Activated CD4-positive, alpha-beta memory T cell treated with anti-CD3 and anti-CD28 coated beads, Interleukin-2, amount 10 ng/mL, durations not matched to agents 7 days and 5 days (primary cell): ENCODE measurements around the gene LDLRAD4. TPM values are rescaled to one million over a fixed set of nuclear protein-coding genes. Genes with fewer than 3 reads are reported as not detected.

Experiments
- CTCF ChIA-PET: fragments of 350-600 bp; sonication (Branson Sonifier 250); formaldehyde crosslinking; loops from one replicate; lab custom pipeline; 2021; ENCODE audit warnings: antibody characterized with exemption, inconsistent platforms; lab: Charles Lee
- POLR2A ChIA-PET: fragments of 350-600 bp; sonication (Branson Sonifier 250); formaldehyde crosslinking; loops from one replicate; lab custom pipeline; 2021; ENCODE audit warnings: antibody characterized with exemption; lab: Charles Lee
- DNase-seq: peaks from one replicate; pipeline ENCODE4 v3.0.0-alpha.2; 2020
- H3K27ac Mint-ChIP-seq: one replicate; pipeline ENCODE4 v1.8.0; 2021; ENCODE audit warnings: mild to moderate bottlenecking, mixed read lengths
- H3K27me3 Mint-ChIP-seq: one replicate; pipeline ENCODE4 v1.8.0; 2021; ENCODE audit warnings: mixed read lengths
- H3K36me3 Mint-ChIP-seq: one replicate; pipeline ENCODE4 v1.8.0; 2021; ENCODE audit warnings: low read depth, mixed read lengths
- H3K4me1 Mint-ChIP-seq: one replicate; pipeline ENCODE4 v1.8.0; 2021; ENCODE audit warnings: mixed read lengths
- H3K4me3 Mint-ChIP-seq: one replicate; pipeline ENCODE4 v1.8.0; 2021; ENCODE audit warnings: mild to moderate bottlenecking, mixed read lengths
- H3K9me3 Mint-ChIP-seq: one replicate; pipeline ENCODE4 v1.8.0; 2021; ENCODE audit warnings: mixed read lengths
- total RNA-seq, 2 experiments: library from RNA; stranded (reverse); gene quantifications; one replicate each; pipeline ENCODE4 v1.2.3, GENCODE V29; 2021

The LDLRAD4 gene
- total RNA-seq, 2 experiments from 2014 or later = 19.1 to 22.4 TPM

DNA sequence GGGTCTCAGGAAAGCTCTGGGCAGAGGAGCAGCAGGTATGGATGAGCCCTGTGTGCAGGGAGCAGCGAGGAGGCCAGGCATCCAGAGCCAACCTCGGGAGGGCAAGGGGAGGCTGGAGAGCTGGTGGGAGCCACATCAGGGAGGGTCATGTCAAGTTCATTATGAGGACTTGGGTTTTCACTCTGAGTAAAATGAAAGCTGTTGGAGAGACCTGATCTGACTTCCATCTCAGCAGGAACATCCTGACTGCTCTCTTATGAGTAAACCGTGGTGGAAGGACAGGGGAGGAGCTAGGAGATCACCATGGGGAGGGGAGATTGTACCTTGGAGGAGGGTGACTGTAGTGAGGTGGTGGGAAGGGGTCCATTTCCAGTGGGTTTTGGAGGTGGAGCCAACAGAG, 209.8 kb downstream of the LDLRAD4 start:
- Mint-ChIP-seq H3K36me3 (no peaks in the 10 kb centered on the region), H3K27me3 (no peaks in the 10 kb centered on the region), H3K27ac (no peak overlapping the region), H3K4me3 (no peak overlapping the region), H3K9me3 (no peaks in the 10 kb centered on the region), H3K4me1 (peaks cover 46% of the 10 kb centered on the region)
- ChIA-PET POLR2A (interaction anchor here (1.0 kb wide), 1 partner anchor 11 kb away, joined by 3 read pairs; no protein-coding TSS in a partner anchor), CTCF (interaction anchor here (1.0 kb wide), 1 partner anchor 238 kb away, joined by 3 read pairs; no protein-coding TSS in a partner anchor)
- DNase-seq = no peak

- Mint-ChIP-seq H3K9me3 (no peaks in the 10 kb centered on the region), H3K4me1 (peaks cover 49% of the 10 kb centered on the region), H3K27me3 (no peaks in the 10 kb centered on the region), H3K4me3 (no peak overlapping the region), H3K27ac (no peak overlapping the region), H3K36me3 (no peaks in the 10 kb centered on the region)
- no peak for DNase-seq
- ChIA-PET CTCF (no interaction called here), POLR2A (no interaction called here)
Measured at GRCh38 chr18:13429016-13429415, 210.5 kb downstream of the LDLRAD4 start.

DNA sequence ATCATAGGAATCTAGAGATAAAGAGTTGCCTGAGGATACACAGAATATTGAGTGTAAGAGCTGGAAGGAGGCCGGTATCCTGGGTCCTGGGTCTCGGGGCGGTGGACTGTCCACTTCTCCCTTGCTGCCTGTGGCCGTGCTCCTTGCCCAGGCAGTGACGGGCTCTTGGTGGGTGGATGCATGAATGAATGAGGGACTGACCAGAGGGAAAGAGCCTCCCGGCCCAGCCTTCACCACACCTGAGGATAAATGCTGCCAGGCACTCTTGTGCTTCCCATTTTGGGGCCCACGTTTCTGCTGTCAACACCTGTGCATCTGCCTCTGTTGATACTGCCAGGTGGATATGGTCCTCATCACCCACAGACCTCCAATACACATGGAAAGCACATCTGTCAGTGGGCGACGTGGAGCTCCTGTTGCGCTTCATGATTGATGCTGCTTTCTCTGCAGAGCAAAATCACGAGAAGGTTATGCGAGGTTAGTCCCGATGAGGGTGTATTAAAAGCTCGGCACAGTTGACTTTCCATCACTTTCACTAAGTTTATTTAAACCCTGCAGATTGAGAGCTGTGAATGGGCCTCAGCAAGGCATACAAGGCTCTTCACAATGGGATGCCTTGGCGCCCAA, 211.4 kb downstream of the LDLRAD4 start:
- POLR2A ChIA-PET = no interaction called here
- no peak overlapping the region for H3K4me3 Mint-ChIP-seq
- peaks cover 41% of the 10 kb centered on the region for H3K4me1 Mint-ChIP-seq
- no peaks in the 10 kb centered on the region for H3K9me3 Mint-ChIP-seq
- no peak for DNase-seq
- no peaks in the 10 kb centered on the region for H3K27me3 Mint-ChIP-seq
- CTCF ChIA-PET = no interaction called here
- H3K27ac Mint-ChIP-seq = no peak overlapping the region
- H3K36me3 Mint-ChIP-seq = no peaks in the 10 kb centered on the region

DNA sequence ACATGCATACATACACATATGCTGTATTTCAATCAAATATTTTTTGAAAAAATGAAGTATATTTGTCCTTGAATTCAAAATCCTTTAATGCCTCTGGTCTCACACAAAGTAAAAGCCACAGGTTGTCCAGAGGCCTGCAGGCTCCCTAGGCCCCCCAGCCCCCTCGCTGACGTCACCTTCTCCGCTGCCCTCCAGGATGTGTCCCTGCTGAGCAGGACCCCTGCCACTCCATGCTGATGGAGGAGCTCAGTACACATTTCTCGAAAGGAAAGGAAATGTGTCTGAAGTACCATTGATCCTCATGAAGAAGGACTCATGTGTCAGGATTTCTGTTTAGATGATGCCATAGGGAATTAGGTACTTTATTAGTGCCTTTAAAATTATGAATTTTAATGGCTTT, 212.1 kb downstream of the LDLRAD4 start:
- POLR2A ChIA-PET = no interaction called here
- H3K4me3 Mint-ChIP-seq = no peak overlapping the region

DNA sequence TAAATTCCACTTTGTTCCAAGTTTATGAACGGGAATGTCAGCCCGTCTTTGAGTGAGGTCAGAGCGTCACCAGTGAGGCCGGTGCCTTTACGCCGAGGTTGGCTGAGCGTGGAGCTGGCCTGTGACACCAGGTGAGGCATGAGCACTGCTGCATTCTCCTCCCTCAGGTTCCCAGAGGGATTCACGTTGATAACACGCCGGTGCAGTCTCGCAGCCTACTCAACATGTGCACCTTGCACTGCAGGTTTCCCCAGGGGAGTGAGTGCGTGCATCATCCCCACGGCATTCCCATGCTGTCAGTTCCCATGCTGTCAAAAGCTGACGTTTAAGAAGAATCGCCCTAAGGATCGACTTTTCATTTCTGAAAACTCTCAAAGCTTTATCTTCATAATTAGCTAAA, 213.3 kb downstream of the LDLRAD4 start:
- no peaks in the 10 kb centered on the region for H3K36me3 Mint-ChIP-seq
- H3K27me3 Mint-ChIP-seq = no peaks in the 10 kb centered on the region
- CTCF ChIA-PET = no interaction called here
- POLR2A ChIA-PET = no interaction called here
- no peaks in the 10 kb centered on the region for H3K9me3 Mint-ChIP-seq
- DNase-seq = no peak
- H3K4me1 Mint-ChIP-seq = peaks cover 39% of the 10 kb centered on the region
- no peak overlapping the region for H3K4me3 Mint-ChIP-seq
- no peak overlapping the region for H3K27ac Mint-ChIP-seq

More for the DNA sequence above, 212.1 kb downstream of the LDLRAD4 start:
- no peaks in the 10 kb centered on the region for H3K27me3 Mint-ChIP-seq
- no peaks in the 10 kb centered on the region for H3K36me3 Mint-ChIP-seq
- H3K4me1 Mint-ChIP-seq = peaks cover 37% of the 10 kb centered on the region
- CTCF ChIA-PET = no interaction called here
- no peaks in the 10 kb centered on the region for H3K9me3 Mint-ChIP-seq
- no peak for DNase-seq
- H3K27ac Mint-ChIP-seq = no peak overlapping the region

GRCh38 chr18:13433125-13433524, 214.6 kb downstream of the LDLRAD4 start:
- Mint-ChIP-seq H3K27me3 (no peaks in the 10 kb centered on the region), H3K36me3 (no peaks in the 10 kb centered on the region), H3K27ac (no peak overlapping the region), H3K9me3 (no peaks in the 10 kb centered on the region), H3K4me1 (peaks cover 44% of the 10 kb centered on the region), H3K4me3 (no peak overlapping the region)
- ChIA-PET POLR2A (no interaction called here), CTCF (no interaction called here)
- no peak for DNase-seq

DNA sequence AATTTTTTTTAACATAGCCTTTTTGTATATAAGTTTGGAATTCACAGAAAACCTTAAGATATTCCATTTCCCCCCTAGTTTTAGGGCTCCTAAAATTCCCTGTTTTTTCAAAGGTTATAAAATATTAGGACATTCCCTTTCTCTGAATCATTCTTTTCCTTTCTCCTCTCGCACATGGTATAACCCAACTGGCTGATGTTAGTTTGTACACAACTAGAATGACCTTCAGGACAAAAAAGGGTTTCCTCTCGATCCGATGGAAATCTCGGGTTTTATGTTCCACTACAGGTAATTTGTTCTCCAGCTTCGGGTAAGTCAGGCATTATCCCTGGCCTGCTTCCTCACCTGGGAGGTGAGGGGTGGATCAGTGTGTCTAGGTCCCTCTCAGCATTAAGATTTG, 215.1 kb downstream of the LDLRAD4 start:
- no peaks in the 10 kb centered on the region for H3K9me3 Mint-ChIP-seq
- no peaks in the 10 kb centered on the region for H3K36me3 Mint-ChIP-seq
- H3K27me3 Mint-ChIP-seq = no peaks in the 10 kb centered on the region
- no peak overlapping the region for H3K4me3 Mint-ChIP-seq
- CTCF ChIA-PET = no interaction called here
- H3K27ac Mint-ChIP-seq = no peak overlapping the region
- H3K4me1 Mint-ChIP-seq = peaks cover 44% of the 10 kb centered on the region
- POLR2A ChIA-PET = no interaction called here
- DNase-seq = no peak

DNA sequence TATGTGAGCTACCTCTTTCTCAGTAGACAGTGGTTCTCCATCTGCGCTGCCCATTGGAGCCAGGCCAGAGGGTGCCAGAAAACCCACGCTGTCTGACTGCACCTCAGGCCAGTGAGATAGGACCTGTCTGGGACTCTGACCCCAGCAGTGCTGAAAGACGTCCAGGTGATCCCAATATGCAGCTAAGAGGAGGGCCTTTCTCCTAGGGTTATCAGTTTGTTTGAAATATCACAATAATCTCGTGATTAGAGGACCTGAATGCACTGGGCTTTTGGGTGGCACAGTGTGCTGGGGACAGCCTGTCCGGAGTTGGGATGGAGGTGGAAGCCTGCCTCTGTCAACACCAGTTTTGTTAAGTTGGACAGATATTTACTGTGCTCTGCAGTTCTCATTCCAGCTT, 216.3 kb downstream of the LDLRAD4 start:
- Mint-ChIP-seq H3K9me3 (no peaks in the 10 kb centered on the region), H3K4me3 (no peak overlapping the region), H3K36me3 (no peaks in the 10 kb centered on the region), H3K27ac (no peak overlapping the region), H3K4me1 (peaks cover 51% of the 10 kb centered on the region), H3K27me3 (no peaks in the 10 kb centered on the region)
- no peak for DNase-seq
- POLR2A ChIA-PET = no interaction called here
- CTCF ChIA-PET = interaction anchor here (1.2 kb wide), 1 partner anchor 273 kb away, joined by 3 read pairs; no protein-coding TSS in a partner anchor

DNA sequence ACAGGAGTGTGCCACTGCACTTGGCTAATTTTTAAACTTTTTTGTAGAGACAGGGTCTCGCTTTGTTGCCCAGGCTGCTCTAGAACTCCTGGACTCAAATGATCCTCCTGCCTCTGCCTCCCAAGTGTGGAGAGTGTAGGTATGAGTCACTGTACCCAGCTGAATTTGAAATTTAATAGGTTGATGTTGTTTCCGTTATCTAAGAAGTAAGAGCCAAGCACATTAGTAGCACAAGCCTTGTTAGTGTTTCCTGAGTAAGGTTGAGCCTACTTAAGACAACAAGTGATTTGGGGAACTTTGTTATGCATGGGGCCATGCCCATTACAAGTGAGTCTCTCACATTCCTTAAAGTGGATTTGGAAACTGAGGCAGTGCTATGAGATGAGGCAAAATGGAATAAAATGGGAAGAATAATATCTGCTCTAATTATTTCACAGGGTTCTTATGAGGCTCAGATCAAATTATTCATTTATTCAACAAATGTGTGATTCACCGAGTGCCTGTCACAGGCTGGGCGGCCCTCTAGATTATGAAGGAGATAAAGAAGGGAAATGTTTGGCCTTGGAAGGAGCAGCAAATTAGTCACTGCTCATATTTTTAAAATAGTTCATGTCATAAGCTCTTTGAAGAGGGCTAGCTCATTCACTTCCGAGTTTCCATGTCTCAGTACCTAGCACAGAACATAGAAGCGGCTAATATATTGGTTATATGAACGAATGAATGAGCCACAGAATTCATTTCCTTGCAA, 217.2 kb downstream of the LDLRAD4 start:
- H3K36me3 Mint-ChIP-seq = no peaks in the 10 kb centered on the region
- CTCF ChIA-PET = no interaction called here
- H3K4me1 Mint-ChIP-seq = peaks cover 53% of the 10 kb centered on the region

GRCh38 chr18:13436576-13436975, 218.0 kb downstream of the LDLRAD4 start:
- H3K27ac Mint-ChIP-seq = peak overlapping the region; percentile 72
- ChIA-PET CTCF (no interaction called here), POLR2A (no interaction called here)
- no peaks in the 10 kb centered on the region for H3K36me3 Mint-ChIP-seq
- peak; percentile 42 for DNase-seq
- no peaks in the 10 kb centered on the region for H3K27me3 Mint-ChIP-seq
- H3K4me1 Mint-ChIP-seq = peaks cover 53% of the 10 kb centered on the region
- H3K4me3 Mint-ChIP-seq = peak overlapping the region; percentile 30
- no peaks in the 10 kb centered on the region for H3K9me3 Mint-ChIP-seq

More for the DNA sequence above, 217.2 kb downstream of the LDLRAD4 start:
- POLR2A ChIA-PET = no interaction called here
- no peak overlapping the region for H3K4me3 Mint-ChIP-seq
- no peaks in the 10 kb centered on the region for H3K9me3 Mint-ChIP-seq
- DNase-seq = no peak
- peak overlapping the region; percentile 18 for H3K27ac Mint-ChIP-seq
- H3K27me3 Mint-ChIP-seq = no peaks in the 10 kb centered on the region

DNA sequence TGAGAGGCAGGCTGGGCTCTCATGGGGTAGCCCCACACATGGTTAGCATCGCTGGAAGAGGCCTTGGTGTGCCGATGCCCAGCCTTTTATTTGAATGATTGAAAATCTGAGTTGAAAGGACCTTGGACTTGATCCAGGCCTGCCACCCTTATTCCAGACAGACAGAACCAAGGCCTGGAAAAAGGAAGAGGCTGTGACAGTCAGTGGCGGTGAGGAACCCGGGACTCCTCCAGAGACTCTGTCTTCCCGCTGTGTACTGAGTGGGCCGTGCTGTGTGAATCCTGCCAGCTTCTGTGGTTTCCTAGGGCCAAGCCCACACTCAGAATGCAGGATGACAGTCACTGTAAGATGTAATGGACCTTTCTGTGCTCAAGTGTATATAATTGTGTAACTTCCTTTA, 218.5 kb downstream of the LDLRAD4 start:
- no peaks in the 10 kb centered on the region for H3K36me3 Mint-ChIP-seq
- peaks cover 53% of the 10 kb centered on the region for H3K4me1 Mint-ChIP-seq
- POLR2A ChIA-PET = interaction anchor here (0.6 to 1.3 kb wide), 2 partner anchors 28 to 162 kb away, joined by 3 to 5 read pairs; no protein-coding TSS in a partner anchor
- peak overlapping the region; percentile 30 for H3K4me3 Mint-ChIP-seq
- H3K27ac Mint-ChIP-seq = peak overlapping the region; percentile 72
- no peaks in the 10 kb centered on the region for H3K27me3 Mint-ChIP-seq
- CTCF ChIA-PET = no interaction called here
- peak; percentile 23 for DNase-seq
- no peaks in the 10 kb centered on the region for H3K9me3 Mint-ChIP-seq

DNA sequence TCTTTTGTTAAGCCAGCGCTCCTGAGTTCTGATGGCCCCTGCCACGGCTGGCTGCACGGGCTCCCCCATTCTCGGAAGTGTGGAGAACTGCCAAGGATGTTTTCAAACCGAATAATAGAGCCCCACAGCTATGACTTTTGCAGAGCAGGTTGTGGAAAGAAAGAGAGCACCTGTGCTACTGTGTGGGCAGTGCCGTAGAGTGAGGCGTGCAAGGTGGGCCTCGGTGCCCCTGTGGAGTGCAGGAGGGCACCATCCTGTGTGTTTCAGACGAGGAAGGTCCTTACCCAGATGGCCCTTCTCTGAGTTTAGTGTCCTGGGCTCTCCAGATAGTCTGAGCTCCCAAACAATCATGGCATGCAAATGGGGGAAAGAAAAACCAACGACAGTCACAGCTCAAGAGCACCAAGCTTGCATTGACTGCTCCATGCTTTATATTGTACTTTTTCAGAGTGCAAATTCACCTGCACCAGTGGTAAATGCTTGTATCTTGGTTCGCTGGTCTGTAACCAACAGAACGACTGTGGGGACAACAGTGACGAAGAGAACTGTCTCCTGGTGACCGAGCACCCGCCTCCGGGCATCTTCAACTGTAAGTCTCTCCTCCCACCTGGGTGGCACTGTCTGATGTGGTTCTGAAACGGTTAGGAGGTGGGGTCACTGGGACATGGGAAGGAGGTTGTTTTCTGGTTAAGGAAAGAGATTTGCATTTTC, 219.4 kb downstream of the LDLRAD4 start:
- POLR2A ChIA-PET = interaction anchor here (0.6 to 1.3 kb wide), 3 partner anchors 27 to 288 kb away, joined by 3 to 5 read pairs (median 3); partner anchors contain the start of genes FAM210A and RNMT
- H3K4me1 Mint-ChIP-seq = peaks cover 52% of the 10 kb centered on the region

More for the DNA sequence above, 219.4 kb downstream of the LDLRAD4 start:
- Mint-ChIP-seq H3K27ac (peak overlapping the region; percentile 72), H3K36me3 (no peaks in the 10 kb centered on the region), H3K4me3 (peak overlapping the region; percentile 48), H3K9me3 (no peaks in the 10 kb centered on the region), H3K27me3 (no peaks in the 10 kb centered on the region)
- peak; percentile 54 for DNase-seq
- CTCF ChIA-PET = interaction anchor here (1.4 kb wide), 1 partner anchor 222 kb away, joined by 4 read pairs; no protein-coding TSS in a partner anchor
